HEK293 (cell line): ENCODE data around the gene ARID3B.

ENCODE experiments used
- CTCF ChIA-PET: fragments of 350-600 bp; formaldehyde crosslinking; extraction: SDS; loops from one replicate; lab custom pipeline; 2021; ENCODE audit warnings: antibody characterized with exemption; lab: Yijun Ruan, JAX
- POLR2A ChIA-PET: fragments of 300-600 bp; formaldehyde crosslinking; extraction: SDS; loops from one replicate; lab custom pipeline; 2020; ENCODE audit warnings: antibody characterized with exemption, inconsistent platforms; lab: Yijun Ruan, JAX
- H3K27ac ChIP-seq: fragments of 200-500 bp; sonication (Bioruptor generic); 2 replicates; pipeline ENCODE4 v1.5.1; 2014; ENCODE audit warnings: low read depth, low read length, control low read depth, inconsistent platforms; ENCODE audit errors: extremely low read depth
- H3K36me3 ChIP-seq, 2 experiments: fragments of 200-500 bp in 1 of 2; sonication (Bioruptor generic) in 1 of 2; 1 replicate in 1 of 2; 2 replicates in 1 of 2; pipeline ENCODE4 v1.5.1; 2014 to 2017; ENCODE audit warnings: inconsistent platforms in 2 of 2, low read length in 2 of 2; ENCODE audit not compliant: control insufficient read depth in 2 of 2, insufficient read depth in 1 of 2
- H3K4me1 ChIP-seq: fragments of 200-500 bp; sonication (Bioruptor generic); 2 replicates; pipeline ENCODE4 v1.5.1; 2014; ENCODE audit warnings: mild to moderate bottlenecking, low read length, inconsistent platforms; ENCODE audit not compliant: control insufficient read depth, insufficient read depth
- H3K4me3 ChIP-seq: 2 replicates; pipeline ENCODE4 v1.5.1; 2011; ENCODE audit warnings: low read depth, mild to moderate bottlenecking, control low read depth, low read length, moderate library complexity
- H3K9me3 ChIP-seq: fragments of 200-500 bp; sonication (Bioruptor generic); 2 replicates; pipeline ENCODE4 v1.5.1; 2014; ENCODE audit warnings: low read depth, low read length, inconsistent platforms; ENCODE audit not compliant: control insufficient read depth, insufficient read depth
- BCL6B ChIP-seq: fragments of 450-650 bp; formaldehyde crosslinking; IDR thresholded peaks from 2 replicates; pipeline ENCODE4 v1.5.1; 2017; ENCODE audit warnings: missing biosample characterization, missing genetic modification characterization
- EGR2 ChIP-seq: fragments of 450-650 bp; formaldehyde crosslinking; IDR thresholded peaks from 2 replicates; pipeline ENCODE4 v1.5.1; 2016; ENCODE audit warnings: low read depth, missing biosample characterization, missing genetic modification characterization
- GLI4 ChIP-seq: fragments of 450-650 bp; formaldehyde crosslinking; IDR thresholded peaks from 2 replicates; pipeline ENCODE4 v1.5.1; 2016; ENCODE audit warnings: missing biosample characterization, missing genetic modification characterization
- GLIS1 ChIP-seq: fragments of 450-650 bp; formaldehyde crosslinking; IDR thresholded peaks from 2 replicates; pipeline ENCODE4 v1.5.1; 2016; ENCODE audit warnings: missing biosample characterization, missing genetic modification characterization
- IKZF3 ChIP-seq: fragments of 450-650 bp; IDR thresholded peaks from 2 replicates; pipeline ENCODE4 v1.5.0; 2018; ENCODE audit warnings: missing biosample characterization, mild to moderate bottlenecking, missing genetic modification characterization, moderate library complexity
- KLF1 ChIP-seq: fragments of 450-650 bp; formaldehyde crosslinking; IDR thresholded peaks from 2 replicates; pipeline ENCODE4 v1.5.1; 2016; ENCODE audit warnings: missing biosample characterization, missing genetic modification characterization
- KLF7 ChIP-seq: fragments of 450-650 bp; formaldehyde crosslinking; IDR thresholded peaks from 2 replicates; pipeline ENCODE4 v1.5.1; 2016; ENCODE audit warnings: missing biosample characterization, missing genetic modification characterization, borderline replicate concordance
- KLF9 ChIP-seq: fragments of 450-650 bp; formaldehyde crosslinking; IDR thresholded peaks from 2 replicates; pipeline ENCODE4 v1.5.1; 2016; ENCODE audit warnings: missing biosample characterization, missing genetic modification characterization, low read depth
- TCF7L2 ChIP-seq: IDR thresholded peaks from 2 replicates; pipeline ENCODE4 v1.6.1; 2011; ENCODE audit warnings: low read depth, mild to moderate bottlenecking, inconsistent platforms, low read length, moderate library complexity, borderline replicate concordance
- YY1 ChIP-seq: fragments of 450-650 bp; formaldehyde crosslinking; IDR thresholded peaks from 2 replicates; pipeline ENCODE4 v1.5.1; 2018; ENCODE audit warnings: missing biosample characterization, missing genetic modification characterization
- ZBTB21 ChIP-seq: fragments of 450-650 bp; formaldehyde crosslinking; IDR thresholded peaks from 2 replicates; pipeline ENCODE4 v1.5.1; 2017; ENCODE audit warnings: missing biosample characterization, missing genetic modification characterization
- ZNF138 ChIP-seq: fragments of 450-650 bp; formaldehyde crosslinking; IDR thresholded peaks from 2 replicates; pipeline ENCODE4 v1.5.1; 2016; ENCODE audit warnings: missing biosample characterization, missing genetic modification characterization, borderline replicate concordance
- ZNF302 ChIP-seq: fragments of 450-650 bp; formaldehyde crosslinking; IDR thresholded peaks from 2 replicates; pipeline ENCODE4 v1.5.1; 2016; ENCODE audit warnings: missing biosample characterization, missing genetic modification characterization, low read depth
- ZNF366 ChIP-seq: fragments of 450-650 bp; formaldehyde crosslinking; conservative IDR thresholded peaks from 2 replicates; pipeline ENCODE4 v1.5.1; 2016; ENCODE audit warnings: missing biosample characterization, missing genetic modification characterization
- ZNF398 ChIP-seq: fragments of 450-650 bp; formaldehyde crosslinking; IDR thresholded peaks from 2 replicates; pipeline ENCODE4 v1.5.1; 2017; ENCODE audit warnings: missing biosample characterization, missing genetic modification characterization
- ZNF404 ChIP-seq: fragments of 450-650 bp; formaldehyde crosslinking; IDR thresholded peaks from 2 replicates; pipeline ENCODE4 v1.5.1; 2017; ENCODE audit warnings: missing biosample characterization, missing genetic modification characterization
- ZNF48 ChIP-seq: fragments of 450-650 bp; formaldehyde crosslinking; IDR thresholded peaks from 2 replicates; pipeline ENCODE4 v1.5.1; 2016; ENCODE audit warnings: missing biosample characterization, missing genetic modification characterization
- ZNF513 ChIP-seq: fragments of 450-650 bp; IDR thresholded peaks from 2 replicates; pipeline ENCODE4 v1.5.1; 2018; ENCODE audit warnings: missing biosample characterization, missing genetic modification characterization
- ZNF521 ChIP-seq: fragments of 450-650 bp; formaldehyde crosslinking; IDR thresholded peaks from 2 replicates; pipeline ENCODE4 v1.5.1; 2017; ENCODE audit warnings: missing biosample characterization, mild to moderate bottlenecking, missing genetic modification characterization
- ZNF623 ChIP-seq: fragments of 450-650 bp; formaldehyde crosslinking; IDR thresholded peaks from 2 replicates; pipeline ENCODE4 v1.5.1; 2016; ENCODE audit warnings: missing biosample characterization, missing genetic modification characterization
- ZNF701 ChIP-seq: fragments of 450-650 bp; formaldehyde crosslinking; IDR thresholded peaks from 2 replicates; pipeline ENCODE4 v1.5.1; 2016; ENCODE audit warnings: missing biosample characterization, missing genetic modification characterization
- ZNF707 ChIP-seq: fragments of 450-650 bp; formaldehyde crosslinking; IDR thresholded peaks from 2 replicates; pipeline ENCODE4 v1.5.1; 2016; ENCODE audit warnings: missing biosample characterization, missing genetic modification characterization
- ZSCAN18 ChIP-seq: fragments of 450-650 bp; formaldehyde crosslinking; IDR thresholded peaks from 2 replicates; pipeline ENCODE4 v1.5.1; 2016; ENCODE audit warnings: missing biosample characterization, missing genetic modification characterization

The ARID3B gene

GRCh38 chr15:74608786-74609185 is 67.8 kb downstream of the ARID3B start:
- TF ChIP-seq GLIS1 (tag by site-specific recombination) (0 out of 2 replicates have a peak, but pooled peaks have one; percentile 35), TCF7L2 (no peak)
- TF ChIP-seq, all 188 proteins: peak for 1
- Histone ChIP-seq H3K9me3 (no peaks in the 10 kb centered on the region), H3K4me1 (no peaks in the 10 kb centered on the region), H3K27ac (no peak overlapping the region), H3K36me3 (no peaks in the 10 kb centered on the region), H3K4me3 (no peak overlapping the region)
- CTCF ChIA-PET: no interaction called here
- POLR2A ChIA-PET: no interaction called here

- Histone ChIP-seq H3K4me3 (no peak overlapping the region), H3K9me3 (no peaks in the 10 kb centered on the region), H3K27ac (no peak overlapping the region), H3K4me1 (no peaks in the 10 kb centered on the region), H3K36me3 (no peaks in the 10 kb centered on the region)
- ChIA-PET CTCF (interaction anchor here (1.5 to 2.1 kb wide), 2 partner anchors 12 to 22 kb away, joined by 6 read pairs; no protein-coding TSS in a partner anchor), POLR2A (no interaction called here)
- TF ChIP-seq IKZF3 (tag by site-specific recombination) (no peak), YY1 (tag by site-specific recombination) (no peak), ZBTB21 (tag by site-specific recombination) (no peak), KLF7 (no peak), BCL6B (tag by site-specific recombination) (no peak), ZSCAN18 (tag by site-specific recombination) (no peak), ZNF513 (no peak), ZNF398 (tag by site-specific recombination) (no peak), GLI4 (no peak), ZNF701 (tag by site-specific recombination) (no peak), ZNF707 (tag by site-specific recombination) (no peak)
Observed at GRCh38 chr15:74609938-74610301, 68.9 kb downstream of the ARID3B start.

- ChIA-PET POLR2A (interaction anchor here (1.0 kb wide), 1 partner anchor 32 kb away, joined by 3 read pairs; no protein-coding TSS in a partner anchor), CTCF (interaction anchor here (1.5 to 2.1 kb wide), 2 partner anchors 11 to 21 kb away, joined by 6 read pairs; no protein-coding TSS in a partner anchor)
- Histone ChIP-seq H3K4me3 (no peak overlapping the region), H3K36me3 (no peaks in the 10 kb centered on the region), H3K4me1 (no peaks in the 10 kb centered on the region), H3K27ac (no peak overlapping the region), H3K9me3 (no peaks in the 10 kb centered on the region)
- no peak for TF ChIP-seq ZNF302 (tag by site-specific recombination)
- TF ChIP-seq KLF1: no peak
- no peak for TF ChIP-seq ZNF366 (tag by site-specific recombination)
- peak; percentile 92 for TF ChIP-seq EGR2 (tag by site-specific recombination)
- no peak for TF ChIP-seq ZNF138
- no peak for TF ChIP-seq ZNF404 (tag by site-specific recombination)
- TF ChIP-seq ZNF623 (tag by site-specific recombination): no peak
- TF ChIP-seq ZNF48 (tag by site-specific recombination): no peak
- TF ChIP-seq ZSCAN18 (tag by site-specific recombination): no peak
- TF ChIP-seq KLF9 (tag by site-specific recombination): no peak
- TF ChIP-seq ZNF521 (tag by site-specific recombination): no peak
Observed at GRCh38 chr15:74610302-74610951, 69.4 kb downstream of the ARID3B start.
